T-cell (primary cell): ENCODE data around the gene AKNAD1. TPM values are rescaled to one million over a fixed set of nuclear protein-coding genes. Genes with fewer than 3 reads are reported as not detected.

ENCODE experiments used
- ATAC-seq, 4 experiments: fragments of 200-7000 bp in 3 of 4; fragments of 150-1000 bp in 1 of 4; cut with Tn5 transposase; replicated peaks in 1 of 4; 1 replicate in 3 of 4; 2 replicates in 1 of 4; pipeline ENCODE4 v1.10.0; 2021; ENCODE audit warnings: moderate library complexity in 3 of 4, mild to moderate bottlenecking in 2 of 4, moderate number of reproducible peaks in 1 of 4
- CTCF ChIA-PET, 2 donors: fragments of 300-600 bp; sonication (Branson Sonifier 250); formaldehyde crosslinking; loops; one replicate each; lab custom pipeline; 2022; ENCODE audit warnings: antibody characterized with exemption in 2 of 2; lab: Charles Lee
- POLR2A ChIA-PET, 2 donors: fragments of 300-600 bp; sonication (Branson Sonifier 250); formaldehyde crosslinking; loops; one replicate each; lab custom pipeline; 2022; ENCODE audit warnings: antibody characterized with exemption in 2 of 2; lab: Charles Lee
- DNase-seq, 35 experiments: peaks; one replicate each; pipeline versions ENCODE4 v3.0.0 to v3.0.0-alpha.2; 2013 to 2023
- H3K27ac ChIP-seq: one replicate; pipeline ENCODE4 v1.5.1; 2013; ENCODE audit warnings: low read length
- H3K27me3 ChIP-seq, 2 experiments: replicated peaks in 1 of 2; 1 replicate in 1 of 2; 2 replicates in 1 of 2; pipeline versions ENCODE4 v1.6.1 to v1.7.0; 2013; ENCODE audit warnings: low read length in 1 of 2, mixed read lengths in 1 of 2; ENCODE audit not compliant: control insufficient read depth in 2 of 2, insufficient read depth in 2 of 2; ENCODE audit errors: extremely low read depth in 1 of 2
- H3K36me3 ChIP-seq, 2 donors: 1 replicate in 1 of 2; 2 replicates in 1 of 2; pipeline versions ENCODE4 v1.6.1 to v1.7.0; 2013; ENCODE audit warnings: low read length in 1 of 2; ENCODE audit not compliant: control insufficient read depth in 2 of 2, insufficient read depth in 1 of 2; ENCODE audit errors: extremely low read depth in 1 of 2
- H3K4me1 ChIP-seq, 2 experiments: 1 replicate in 1 of 2; 2 replicates in 1 of 2; pipeline versions ENCODE4 v1.6.1 to v1.7.0; 2013; ENCODE audit warnings: low read length in 2 of 2, mixed read lengths in 1 of 2; ENCODE audit not compliant: insufficient read depth in 2 of 2, control insufficient read depth in 1 of 2; ENCODE audit errors: extremely low read depth in 1 of 2
- H3K4me3 ChIP-seq, 2 donors: 1 replicate in 1 of 2; 2 replicates in 1 of 2; pipeline versions ENCODE4 v1.5.1 to v1.7.0; 2013; ENCODE audit warnings: mild to moderate bottlenecking in 2 of 2, low read length in 1 of 2, moderate library complexity in 1 of 2; ENCODE audit not compliant: control insufficient read depth in 1 of 2; ENCODE audit errors: extremely low read depth in 1 of 2
- H3K9me3 ChIP-seq: 2 replicates; pipeline ENCODE4 v1.7.0; 2013
- H3K27ac Mint-ChIP-seq, 2 donors: one replicate each; pipeline ENCODE4 v1.8.0; 2020 to 2021; ENCODE audit warnings: mild to moderate bottlenecking in 2 of 2, mixed read lengths in 2 of 2
- H3K27me3 Mint-ChIP-seq, 2 donors: one replicate each; pipeline ENCODE4 v1.8.0; 2021 to 2022; ENCODE audit warnings: mixed read lengths in 2 of 2
- H3K36me3 Mint-ChIP-seq: one replicate; pipeline ENCODE4 v1.8.0; 2021; ENCODE audit warnings: mixed read lengths
- H3K4me1 Mint-ChIP-seq, 3 donors: one replicate each; pipeline ENCODE4 v1.8.0; 2020 to 2022; ENCODE audit warnings: mixed read lengths in 3 of 3, mild to moderate bottlenecking in 1 of 3
- H3K4me3 Mint-ChIP-seq, 3 donors: one replicate each; pipeline ENCODE4 v1.8.0; 2020 to 2022; ENCODE audit warnings: mild to moderate bottlenecking in 3 of 3, mixed read lengths in 3 of 3, moderate library complexity in 3 of 3
- H3K9me3 Mint-ChIP-seq, 3 donors: one replicate each; pipeline ENCODE4 v1.8.0; 2020 to 2022; ENCODE audit warnings: mixed read lengths in 3 of 3
- WGBS: methylation state at CpG from one replicate; pipeline ENCODE4 v1.1.5; 2013; ENCODE audit warnings: missing lambda C conversion rate; ENCODE audit not compliant: insufficient coverage; 5-methylcytosine and 5-hydroxymethylcytosine counted together
- total RNA-seq, 35 experiments: library from RNA in 6 of 35; stranded (reverse) in 6 of 35; fragments of 120-200 nt in 1 of 35; gene quantifications; one replicate each; pipeline versions ENCODE4 v1.2.1 to v1.2.4 and lab custom pipeline; 2013 to 2026

AKNAD1 gene
- total RNA-seq, 5 donors from 2014 or later (not counting 1 experiment from before 2014, with no cell fraction given): not detected

DNA sequence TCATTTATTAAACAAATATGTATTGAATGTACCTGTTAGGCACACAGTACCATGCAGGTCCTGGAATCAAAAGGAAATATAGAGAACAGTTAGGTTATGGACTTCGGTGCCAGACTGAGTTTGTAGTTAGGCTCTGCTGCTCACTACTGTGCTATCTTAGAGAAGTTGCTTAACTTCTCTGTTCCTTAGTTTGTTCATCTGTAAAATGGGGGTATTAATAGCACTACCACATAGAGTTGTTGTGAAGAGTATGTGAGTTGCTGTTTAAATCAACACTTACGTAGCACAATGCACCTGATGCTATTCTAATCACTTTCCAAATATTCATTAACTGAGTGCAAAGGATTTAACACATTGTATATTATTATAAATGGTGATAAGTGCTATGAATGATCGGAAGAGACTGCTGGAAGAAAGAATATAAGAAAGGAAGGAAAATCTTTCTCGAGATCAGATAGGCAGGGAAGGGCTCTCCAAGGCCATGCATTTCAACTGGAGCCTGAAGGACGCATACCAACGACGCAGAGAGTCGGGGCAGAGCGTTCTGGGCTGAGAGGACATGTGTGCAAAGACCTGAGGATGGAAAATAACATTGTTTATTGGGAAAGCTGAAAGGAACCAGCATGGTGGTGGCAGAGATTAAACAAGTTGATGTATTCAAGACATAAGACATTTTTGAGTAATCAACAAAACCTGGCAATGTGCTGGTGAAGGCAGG is 3.5 kb upstream of the AKNAD1 start:
- no peak for ATAC-seq
- Mint-ChIP-seq H3K4me1 (peaks cover 0 to 6% (median 5%) of the 10 kb centered on the region in 3 donors), H3K9me3 (no peaks in the 10 kb centered on the region), H3K36me3 (no peaks in the 10 kb centered on the region), H3K27me3 (peaks cover 8 to 11% of the 10 kb centered on the region in 2 donors), H3K4me3 (no peak overlapping the region), H3K27ac (no peak overlapping the region)
- H3K27ac ChIP-seq: no peak overlapping the region
- H3K4me3 ChIP-seq: no peak overlapping the region
- peaks cover 0 to 8% of the 10 kb centered on the region in 2 experiments for H3K4me1 ChIP-seq
- 87% methylated on average over 8 of the region's 9 CpGs for WGBS
- no peak for DNase-seq
- CTCF ChIA-PET: no interaction called here
- no peaks in the 10 kb centered on the region for H3K36me3 ChIP-seq
- POLR2A ChIA-PET: no interaction called here
- no peaks in the 10 kb centered on the region for H3K9me3 ChIP-seq
- peaks cover 0 to 16% of the 10 kb centered on the region in 2 experiments for H3K27me3 ChIP-seq

DNA sequence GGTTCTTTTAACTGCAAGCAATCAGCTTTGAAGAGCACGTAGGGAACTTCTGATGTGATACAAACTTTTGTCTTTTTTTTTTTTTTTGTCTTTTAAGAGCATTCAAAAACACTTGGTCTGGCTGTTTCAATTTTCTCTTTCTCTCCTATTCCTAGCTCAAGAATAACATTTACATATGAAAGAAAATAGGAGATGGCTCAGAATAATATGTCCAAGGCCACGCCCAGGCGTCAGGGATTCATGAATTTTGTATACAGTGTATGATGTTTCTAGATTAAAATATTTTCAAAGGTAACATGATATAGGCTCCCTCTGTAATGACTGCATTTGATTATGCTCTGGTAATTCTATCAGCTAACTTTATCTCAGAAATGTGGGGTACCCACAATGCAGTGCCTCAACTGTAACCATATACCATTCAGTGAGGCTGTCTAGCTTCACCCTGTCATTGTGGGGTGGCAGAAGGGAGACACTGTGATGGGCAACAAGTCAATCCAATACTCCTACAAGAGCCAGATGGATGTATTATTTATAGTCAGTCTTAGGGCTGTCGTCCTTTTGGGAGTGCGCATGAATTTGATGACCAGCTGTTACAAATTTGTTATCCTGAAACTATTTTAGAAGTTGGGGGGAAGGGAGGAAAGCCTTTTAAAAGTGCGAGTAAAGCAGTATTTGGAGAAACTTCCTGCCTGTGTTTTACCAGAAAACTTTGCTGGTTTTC is 1.5 kb upstream of the AKNAD1 start:
- POLR2A ChIA-PET: interaction anchor here (0.6 to 0.7 kb wide), 2 partner anchors 29 to 263 kb away, joined by 5 to 6 read pairs; no protein-coding TSS in a partner anchor
- CTCF ChIA-PET: no interaction called here
- no peak for ATAC-seq

DNA sequence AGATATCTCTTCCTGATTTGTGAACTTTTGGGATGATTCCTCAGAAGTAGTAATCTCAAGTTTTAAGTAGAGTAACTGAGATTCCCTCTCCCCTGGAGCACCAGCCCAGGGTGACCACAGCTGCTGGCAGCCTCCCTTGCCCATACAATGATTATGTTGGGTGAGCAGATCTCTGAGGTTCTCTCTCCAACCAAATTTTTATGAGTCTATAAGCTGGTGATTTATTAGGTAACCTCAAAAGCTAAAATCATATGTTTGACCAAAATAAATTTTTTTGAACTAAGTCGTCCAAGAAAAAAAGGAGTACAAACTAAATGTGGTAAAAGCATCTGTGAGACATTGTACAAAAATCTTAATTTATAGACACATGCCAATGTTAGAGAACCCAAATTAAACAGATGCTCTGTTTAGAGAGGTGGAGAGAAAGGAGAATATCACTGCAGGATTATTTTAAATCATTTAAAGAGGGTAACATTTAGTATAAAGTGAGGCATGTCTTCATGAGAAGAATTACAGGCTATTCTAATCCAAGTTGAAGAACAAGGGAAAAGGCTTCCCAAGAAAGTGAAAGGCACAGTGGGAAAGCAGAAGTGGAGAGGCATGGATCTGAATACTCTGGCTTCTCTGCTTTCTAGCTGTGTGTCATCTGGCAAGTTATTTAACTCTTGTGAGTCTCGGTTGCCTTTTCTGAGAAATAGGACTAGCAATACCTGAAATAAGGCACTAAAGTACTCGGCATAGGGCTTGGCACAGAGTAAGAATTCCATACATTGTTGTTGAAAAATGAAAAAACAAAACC is 2.5 kb downstream of the AKNAD1 start:
- Mint-ChIP-seq H3K27ac (no peak overlapping the region), H3K27me3 (peaks cover 8 to 10% of the 10 kb centered on the region in 2 donors), H3K36me3 (no peaks in the 10 kb centered on the region), H3K4me3 (no peak overlapping the region), H3K4me1 (peaks cover 6 to 8% (median 7%) of the 10 kb centered on the region in 3 donors), H3K9me3 (no peaks in the 10 kb centered on the region)
- POLR2A ChIA-PET: no interaction called here
- H3K27me3 ChIP-seq: peaks cover 0 to 20% of the 10 kb centered on the region in 2 experiments
- H3K4me3 ChIP-seq: no peak overlapping the region
- H3K27ac ChIP-seq: no peak overlapping the region
- H3K4me1 ChIP-seq: peaks cover 0 to 8% of the 10 kb centered on the region in 2 experiments
- DNase-seq: no peak
- no peak for ATAC-seq
- WGBS: no CpG with 5 or more reads among the region's 3 CpGs
- no peaks in the 10 kb centered on the region for H3K36me3 ChIP-seq
- no peaks in the 10 kb centered on the region for H3K9me3 ChIP-seq
- CTCF ChIA-PET: interaction anchor here in 1 of 2 donors (0.5 kb wide), 1 partner anchor 26 kb away, joined by 3 read pairs; no protein-coding TSS in a partner anchor

More for the DNA sequence above, 1.5 kb upstream of the AKNAD1 start:
- Histone ChIP-seq H3K27me3 (peaks cover 0 to 25% of the 10 kb centered on the region in 2 experiments), H3K4me3 (no peak overlapping the region), H3K27ac (no peak overlapping the region), H3K9me3 (no peaks in the 10 kb centered on the region), H3K36me3 (no peaks in the 10 kb centered on the region), H3K4me1 (peaks cover 0 to 8% of the 10 kb centered on the region in 2 experiments)
- no peak for DNase-seq
- WGBS: 100% methylated on average over 1 of the region's 6 CpGs
- H3K27me3 Mint-ChIP-seq: peaks cover 12 to 19% of the 10 kb centered on the region in 2 donors
- no peaks in the 10 kb centered on the region for H3K36me3 Mint-ChIP-seq
- H3K9me3 Mint-ChIP-seq: no peaks in the 10 kb centered on the region
- no peak overlapping the region for H3K4me3 Mint-ChIP-seq
- H3K4me1 Mint-ChIP-seq: peaks cover 0 to 6% (median 5%) of the 10 kb centered on the region in 3 donors
- no peak overlapping the region for H3K27ac Mint-ChIP-seq

DNA sequence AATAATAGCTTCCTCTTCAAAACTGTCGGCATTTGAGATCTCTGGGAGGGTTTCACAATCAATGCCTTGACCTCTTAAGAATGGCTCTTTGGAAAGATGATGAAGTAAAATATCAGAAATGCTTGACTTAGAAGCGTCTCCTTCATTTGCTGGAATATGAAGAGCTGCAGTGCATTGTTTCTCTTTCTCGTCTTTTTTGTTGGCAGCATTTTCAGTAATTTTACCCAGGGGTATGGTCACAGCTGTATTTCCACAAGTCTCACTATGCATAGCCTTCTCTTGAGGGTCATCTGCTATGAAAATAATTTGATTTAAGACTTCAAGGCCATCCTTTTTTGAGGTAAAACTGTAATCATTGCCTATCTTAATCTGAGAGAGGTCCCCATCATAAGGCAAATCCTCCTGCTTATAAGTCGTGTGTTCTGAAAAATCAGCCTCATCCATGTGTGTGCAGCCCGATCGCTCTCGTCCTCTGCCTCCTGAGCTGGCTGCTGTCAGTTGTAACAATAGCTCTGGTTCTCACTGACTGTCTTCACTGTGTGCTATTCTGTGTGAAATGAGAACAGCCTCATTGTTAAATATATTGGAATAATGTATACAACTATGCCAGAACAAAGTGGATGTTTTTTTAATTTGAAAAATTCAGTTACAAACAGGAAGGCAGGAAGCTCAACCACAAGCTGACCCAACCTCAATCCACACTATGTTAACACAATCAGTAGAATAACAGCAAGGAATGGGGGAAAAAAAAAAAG is 4.5 kb downstream of the AKNAD1 start:
- POLR2A ChIA-PET: interaction anchor here in 1 of 2 donors (0.6 kb wide), 1 partner anchor 28 kb away, joined by 6 read pairs; no protein-coding TSS in a partner anchor
- CTCF ChIA-PET: interaction anchor here in 1 of 2 donors (0.6 to 0.7 kb wide), 2 partner anchors 10 to 12 kb away, joined by 3 read pairs; no protein-coding TSS in a partner anchor
- no peak overlapping the region for H3K4me3 Mint-ChIP-seq

DNA sequence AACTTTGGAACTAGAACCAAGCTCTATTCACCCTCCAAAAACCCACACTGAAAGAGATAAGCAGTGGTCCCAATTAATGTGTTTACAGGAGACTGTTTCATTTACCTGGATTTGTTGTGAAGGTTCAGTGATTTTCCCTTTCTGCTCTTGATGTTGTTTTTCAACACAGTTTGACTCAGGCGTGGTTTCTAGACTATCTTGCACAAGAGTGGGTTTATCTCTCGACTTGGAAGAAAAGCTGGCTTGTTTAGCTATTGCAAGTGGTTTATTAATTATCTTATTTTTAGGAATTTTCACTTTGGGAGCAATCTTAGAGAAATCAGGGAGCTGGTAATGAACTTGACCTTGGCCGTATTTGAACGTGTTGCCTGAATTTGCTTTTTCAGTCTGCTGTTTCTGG is 5.3 kb downstream of the AKNAD1 start:
- DNase-seq (no peak), ATAC-seq (no peak)
- Histone ChIP-seq H3K4me3 (no peak overlapping the region), H3K27me3 (peaks cover 0 to 15% of the 10 kb centered on the region in 2 experiments), H3K4me1 (no peaks in the 10 kb centered on the region), H3K9me3 (no peaks in the 10 kb centered on the region), H3K27ac (no peak overlapping the region), H3K36me3 (no peaks in the 10 kb centered on the region)
- peaks cover 6 to 8% (median 7%) of the 10 kb centered on the region in 3 donors for H3K4me1 Mint-ChIP-seq
- ChIA-PET POLR2A (interaction anchor here in 1 of 2 donors (0.6 kb wide), 1 partner anchor 29 kb away, joined by 6 read pairs; no protein-coding TSS in a partner anchor), CTCF (no interaction called here)
- WGBS: 80% methylated on average over 4 of the region's 4 CpGs
- H3K27ac Mint-ChIP-seq: no peak overlapping the region
- no peak overlapping the region for H3K4me3 Mint-ChIP-seq
- H3K9me3 Mint-ChIP-seq: no peaks in the 10 kb centered on the region
- peaks cover 6 to 10% of the 10 kb centered on the region in 2 donors for H3K27me3 Mint-ChIP-seq
- H3K36me3 Mint-ChIP-seq: no peaks in the 10 kb centered on the region

More for the DNA sequence above, 4.5 kb downstream of the AKNAD1 start:
- ATAC-seq (no peak), DNase-seq (no peak)
- Histone ChIP-seq H3K27ac (no peak overlapping the region), H3K4me1 (no peaks in the 10 kb centered on the region), H3K36me3 (no peaks in the 10 kb centered on the region), H3K9me3 (no peaks in the 10 kb centered on the region), H3K27me3 (peaks cover 0 to 15% of the 10 kb centered on the region in 2 experiments), H3K4me3 (no peak overlapping the region)
- H3K27ac Mint-ChIP-seq: no peak overlapping the region
- H3K9me3 Mint-ChIP-seq: no peaks in the 10 kb centered on the region
- peaks cover 8 to 10% of the 10 kb centered on the region in 2 donors for H3K27me3 Mint-ChIP-seq
- H3K36me3 Mint-ChIP-seq: no peaks in the 10 kb centered on the region
- H3K4me1 Mint-ChIP-seq: peaks cover 6 to 8% (median 7%) of the 10 kb centered on the region in 3 donors
- 47% methylated on average over 4 of the region's 7 CpGs for WGBS
